ENCODE results near the gene BCL2A1. TPM values are rescaled to one million over a fixed set of nuclear protein-coding genes. Genes with fewer than 3 reads are reported as not detected.

Gene BCL2A1
- total RNA-seq, 1 experiment from 2014 or later: not detected

- H2BK20ac ChIP-seq (ENCODE audit: low read depth, low read length, poor library complexity, severe bottlenecking): no peak overlapping the region
- no peaks in the 10 kb centered on the region for H3K36me3 Mint-ChIP-seq (ENCODE audit: insufficient read depth in 1 of 3, low read depth in 3 of 3)
- H3K27ac Mint-ChIP-seq: no peak overlapping the region; a peak in 1 of 7 replicates
- no peak overlapping the region for H3K4me2 ChIP-seq (ENCODE audit: insufficient read depth, insufficient read length, low read length)
- no peaks in the 10 kb centered on the region for H3K4me1 ChIP-seq (ENCODE audit: insufficient read depth, low read length)
- no peak overlapping the region for H3K4me3 Mint-ChIP-seq
- no peak overlapping the region for H2BK15ac ChIP-seq (ENCODE audit: low read depth, low read length)
- no peaks in the 10 kb centered on the region for H3K27me3 ChIP-seq (ENCODE audit: insufficient read depth, low read length)
- DNase-seq: no peak
- TF ChIP-seq CTCF (conservative IDR thresholded peaks at IDR 0.05): no peak
- no peaks in the 10 kb centered on the region for H3K4me1 Mint-ChIP-seq
- H2AFZ ChIP-seq (ENCODE audit: low read length): no peak overlapping the region
- no peak overlapping the region for H3K27ac ChIP-seq (ENCODE audit: insufficient read length, low read depth, low read length)
- no peak overlapping the region for H2AK5ac ChIP-seq (ENCODE audit: insufficient read length, low read length)
- H3K9me3 Mint-ChIP-seq: no peaks in the 10 kb centered on the region
- H3K23ac ChIP-seq (ENCODE audit: insufficient read length, low read depth, low read length): no peak overlapping the region
- no peak overlapping the region for H4K8ac ChIP-seq (replicated peaks; ENCODE audit: insufficient read length, low read depth, low read length)
- H3K79me2 ChIP-seq (ENCODE audit: insufficient read depth, low read length): no peaks in the 10 kb centered on the region
- no peak overlapping the region for H2BK12ac ChIP-seq (ENCODE audit: insufficient read length, low read depth, low read length)
- H3T11ph ChIP-seq (ENCODE audit: low read length): no peak overlapping the region
- no peak overlapping the region for H3K14ac ChIP-seq (ENCODE audit: insufficient read depth, low read length)
- H2BK5ac ChIP-seq (ENCODE audit: insufficient read length, low read length): no peak overlapping the region
- H2BK120ac ChIP-seq (ENCODE audit: low read depth, low read length, poor library complexity, severe bottlenecking): no peak overlapping the region
- no peak overlapping the region for H3K4ac ChIP-seq (ENCODE audit: low read depth, low read length)
- no peak overlapping the region for H4K5ac ChIP-seq (ENCODE audit: insufficient read length, low read depth, low read length)
- no peak overlapping the region for H3K56ac ChIP-seq (ENCODE audit: insufficient read length, low read depth, low read length)
- H4K91ac ChIP-seq (ENCODE audit: insufficient read length, low read depth, low read length): no peak overlapping the region
- H3K23me2 ChIP-seq (ENCODE audit: insufficient read length, low read depth, low read length, poor library complexity, severe bottlenecking): no peaks in the 10 kb centered on the region
- no peak overlapping the region for H3K18ac ChIP-seq (ENCODE audit: insufficient read length, low read depth, low read length)
- no peaks in the 10 kb centered on the region for H4K20me1 ChIP-seq (ENCODE audit: control insufficient read depth, insufficient read depth, insufficient read length)
- no peaks in the 10 kb centered on the region for H3K9me3 ChIP-seq (ENCODE audit: control insufficient read depth, low read depth, low read length)
- no peaks in the 10 kb centered on the region; the same call in 1 of the 2 replicates for H3K27me3 Mint-ChIP-seq (ENCODE audit: low read depth)
- H3K9ac ChIP-seq (ENCODE audit: extremely low read depth, insufficient read length, low read length): no peak overlapping the region
- no peaks in the 10 kb centered on the region for H3K79me1 ChIP-seq (ENCODE audit: insufficient read depth, low read depth, low read length, poor library complexity, severe bottlenecking)
- no CpG with 5 or more reads among the region's 3 CpGs for WGBS (ENCODE audit: extremely low coverage, insufficient read length, low lambda C conversion rate)
Observed at GRCh38 chr15:79988448-79989117, 17.6 kb upstream of the BCL2A1 start.
